CD4-positive, alpha-beta T cell (primary cell): ENCODE data around the gene FIBCD1. TPM values are rescaled to one million over a fixed set of nuclear protein-coding genes. Genes with fewer than 3 reads are reported as not detected.

Experiments
- ATAC-seq: fragments of 200-7000 bp; cut with Tn5 transposase; one replicate; pipeline ENCODE4 v1.10.0; 2022; ENCODE audit warnings: mild to moderate bottlenecking; ENCODE audit not compliant: poor library complexity
- CTCF ChIA-PET: fragments of 350-600 bp; sonication (Branson Sonifier 250); formaldehyde crosslinking; loops from one replicate; lab custom pipeline; 2021; ENCODE audit warnings: antibody characterized with exemption, inconsistent platforms; lab: Charles Lee
- POLR2A ChIA-PET: fragments of 350-600 bp; sonication (Branson Sonifier 250); formaldehyde crosslinking; loops from one replicate; lab custom pipeline; 2021; ENCODE audit warnings: antibody characterized with exemption, inconsistent platforms; lab: Charles Lee
- DNase-seq, 14 experiments: peaks; one replicate each; pipeline ENCODE4 v3.0.0-alpha.2; 2013 to 2020; ENCODE audit warnings: mixed read lengths in 2 of 14
- H3K27ac ChIP-seq, 2 donors: one replicate each; pipeline versions ENCODE4 v1.5.1 to v1.7.0; 2013; ENCODE audit warnings: low read length in 2 of 2, low read depth in 1 of 2, mild to moderate bottlenecking in 1 of 2
- H3K27me3 ChIP-seq, 2 experiments: 1 replicate in 1 of 2; 2 replicates in 1 of 2; pipeline versions ENCODE4 v1.6.1 to v1.7.0; 2013; ENCODE audit warnings: low read length in 2 of 2, control low read depth in 1 of 2, mild to moderate bottlenecking in 1 of 2, moderate library complexity in 1 of 2; ENCODE audit not compliant: insufficient read depth in 2 of 2, control insufficient read depth in 1 of 2
- H3K36me3 ChIP-seq: one replicate; pipeline ENCODE4 v1.6.1; 2013; ENCODE audit warnings: low read length, control low read depth; ENCODE audit not compliant: insufficient read depth
- H3K4me1 ChIP-seq: one replicate; pipeline ENCODE4 v1.6.1; 2013; ENCODE audit warnings: low read length, control low read depth; ENCODE audit not compliant: insufficient read depth
- H3K4me3 ChIP-seq: one replicate; pipeline ENCODE4 v1.5.1; 2013; ENCODE audit warnings: mild to moderate bottlenecking, low read length, moderate library complexity
- H3K9me3 ChIP-seq, 2 experiments: 1 replicate in 1 of 2; 2 replicates in 1 of 2; pipeline versions ENCODE4 v1.6.1 to v1.7.0; 2013; ENCODE audit warnings: low read length in 2 of 2, mild to moderate bottlenecking in 2 of 2, control low read depth in 1 of 2, moderate library complexity in 1 of 2; ENCODE audit not compliant: control insufficient read depth in 1 of 2, insufficient read depth in 1 of 2
- H3K27ac Mint-ChIP-seq: one replicate; pipeline ENCODE4 v1.8.0; 2020; ENCODE audit warnings: mixed read lengths
- H3K27me3 Mint-ChIP-seq: one replicate; pipeline ENCODE4 v1.8.0; 2021; ENCODE audit warnings: mixed read lengths
- H3K36me3 Mint-ChIP-seq: one replicate; pipeline ENCODE4 v1.8.0; 2021; ENCODE audit warnings: low read depth, mixed read lengths
- H3K4me1 Mint-ChIP-seq: one replicate; pipeline ENCODE4 v1.8.0; 2021; ENCODE audit warnings: low read depth, mixed read lengths
- H3K4me3 Mint-ChIP-seq: one replicate; pipeline ENCODE4 v1.8.0; 2020; ENCODE audit warnings: mild to moderate bottlenecking, mixed read lengths
- H3K9me3 Mint-ChIP-seq: one replicate; pipeline ENCODE4 v1.8.0; 2020; ENCODE audit warnings: mixed read lengths
- intact Hi-C, 2 experiments: fragments of 100-400 bp; cut with DNase I in 1 of 2; cut with micrococcal nuclease in 1 of 2; formaldehyde crosslinking; loops; one replicate each; pipeline versions ENCODE4 v1.15.1 to v1.9.0; 2023 to 2025; cut with DNase I, micrococcal nuclease
- total RNA-seq, 174 experiments: library from RNA in 2 of 174; stranded (reverse) in 2 of 174; gene quantifications; one replicate each; pipeline ENCODE4 v1.2.3 and lab custom pipeline; 2021 to 2026
- TF ChIP-seq, protein P1 (sequence below): fragments of 200-600 bp; IDR thresholded peaks from one replicate; pipeline ENCODE4 v1.8.0; 2022; ENCODE audit warnings: antibody characterized with exemption, mild to moderate bottlenecking

FIBCD1 gene
- total RNA-seq, 2 experiments from 2014 or later: not detected

DNA sequence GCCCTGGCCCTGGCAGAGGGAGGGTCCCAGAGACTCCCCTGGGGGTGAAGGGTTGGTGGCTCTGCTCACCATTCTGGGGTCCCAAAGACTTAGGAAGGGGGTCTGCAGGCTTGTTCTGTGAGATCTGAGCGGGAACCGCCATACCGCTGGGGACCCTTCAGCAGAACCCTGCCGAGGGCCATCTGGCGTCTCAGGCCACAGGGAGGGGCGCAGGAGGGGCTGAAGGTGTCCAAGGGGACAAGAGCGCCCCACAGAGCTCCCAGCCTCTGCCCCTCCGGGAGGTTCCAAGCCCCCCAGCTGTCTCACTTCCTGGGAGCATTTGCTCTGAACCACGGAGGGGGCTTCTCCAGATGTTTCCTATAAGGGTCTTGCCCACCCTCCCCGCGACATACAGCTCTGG is 4.8 kb downstream of the FIBCD1 start:
- ATAC-seq (no peak), DNase-seq (no peak)
- no peak overlapping the region for H3K4me3 ChIP-seq
- H3K9me3 Mint-ChIP-seq: no peaks in the 10 kb centered on the region
- H3K4me1 Mint-ChIP-seq: no peaks in the 10 kb centered on the region
- no peak overlapping the region for H3K4me3 Mint-ChIP-seq
- ChIA-PET POLR2A (no interaction called here), CTCF (no interaction called here)
- intact Hi-C loops: no loop called here
- no peak overlapping the region for H3K27ac Mint-ChIP-seq
- no peaks in the 10 kb centered on the region for H3K4me1 ChIP-seq
- no peaks in the 10 kb centered on the region for H3K36me3 ChIP-seq
- H3K27me3 Mint-ChIP-seq: peaks cover 68% of the 10 kb centered on the region
- peaks cover 37 to 65% of the 10 kb centered on the region in 2 experiments for H3K27me3 ChIP-seq
- TF ChIP-seq, protein P1, sequence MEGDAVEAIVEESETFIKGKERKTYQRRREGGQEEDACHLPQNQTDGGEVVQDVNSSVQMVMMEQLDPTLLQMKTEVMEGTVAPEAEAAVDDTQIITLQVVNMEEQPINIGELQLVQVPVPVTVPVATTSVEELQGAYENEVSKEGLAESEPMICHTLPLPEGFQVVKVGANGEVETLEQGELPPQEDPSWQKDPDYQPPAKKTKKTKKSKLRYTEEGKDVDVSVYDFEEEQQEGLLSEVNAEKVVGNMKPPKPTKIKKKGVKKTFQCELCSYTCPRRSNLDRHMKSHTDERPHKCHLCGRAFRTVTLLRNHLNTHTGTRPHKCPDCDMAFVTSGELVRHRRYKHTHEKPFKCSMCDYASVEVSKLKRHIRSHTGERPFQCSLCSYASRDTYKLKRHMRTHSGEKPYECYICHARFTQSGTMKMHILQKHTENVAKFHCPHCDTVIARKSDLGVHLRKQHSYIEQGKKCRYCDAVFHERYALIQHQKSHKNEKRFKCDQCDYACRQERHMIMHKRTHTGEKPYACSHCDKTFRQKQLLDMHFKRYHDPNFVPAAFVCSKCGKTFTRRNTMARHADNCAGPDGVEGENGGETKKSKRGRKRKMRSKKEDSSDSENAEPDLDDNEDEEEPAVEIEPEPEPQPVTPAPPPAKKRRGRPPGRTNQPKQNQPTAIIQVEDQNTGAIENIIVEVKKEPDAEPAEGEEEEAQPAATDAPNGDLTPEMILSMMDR: no peak
- H3K36me3 Mint-ChIP-seq: no peaks in the 10 kb centered on the region
- no peak overlapping the region for H3K27ac ChIP-seq
- peaks cover 0 to 15% of the 10 kb centered on the region in 2 experiments for H3K9me3 ChIP-seq

DNA sequence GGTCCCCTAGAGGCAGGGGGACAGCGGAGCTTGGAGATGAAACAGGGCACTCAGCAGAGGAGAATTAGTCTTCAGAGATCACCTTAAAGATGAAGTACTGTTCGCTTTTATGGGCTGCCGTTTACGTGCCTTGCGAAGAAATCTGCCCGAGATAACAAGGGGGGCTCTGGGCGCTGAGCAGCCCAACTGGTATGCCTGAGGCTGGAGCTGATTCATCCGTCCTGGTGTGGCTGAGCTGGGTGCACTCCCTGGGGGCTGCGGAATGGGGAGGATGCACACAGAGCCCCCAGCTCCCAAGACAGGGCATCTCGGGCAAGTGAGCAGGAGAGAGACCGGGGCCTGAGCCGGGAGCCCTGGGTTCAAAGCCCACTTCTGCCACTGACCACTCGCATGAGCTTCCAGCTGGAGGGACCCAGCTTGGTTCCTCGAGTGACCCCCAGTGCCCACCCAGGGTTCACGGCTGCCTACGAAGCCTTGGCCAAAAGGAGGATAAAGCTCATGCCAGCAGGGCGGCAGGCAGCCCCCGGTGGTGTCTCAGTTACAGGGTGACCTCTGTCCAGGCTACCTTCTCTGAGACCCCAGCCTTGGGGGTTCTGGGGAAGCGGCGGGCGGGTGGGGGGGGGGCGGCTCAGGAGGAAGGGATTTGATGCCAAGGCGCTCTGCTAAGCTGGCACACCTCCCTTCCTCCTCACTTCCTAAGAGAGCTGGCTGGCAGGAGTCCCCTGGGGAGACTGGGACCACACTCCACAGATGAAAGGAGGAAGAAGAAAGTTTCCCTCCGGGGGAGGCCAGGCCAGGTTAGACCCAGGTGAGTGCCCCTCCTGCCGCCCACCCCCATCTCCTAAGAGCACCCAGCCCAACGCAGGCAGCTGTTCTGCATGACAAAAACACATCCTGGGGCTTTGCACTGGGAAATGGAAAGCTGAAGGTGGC is 5.7 kb downstream of the FIBCD1 start:
- no peaks in the 10 kb centered on the region for H3K4me1 ChIP-seq
- ATAC-seq (no peak), DNase-seq (no peak)
- Mint-ChIP-seq H3K27me3 (peaks cover 64% of the 10 kb centered on the region), H3K4me3 (no peak overlapping the region), H3K27ac (no peak overlapping the region), H3K9me3 (no peaks in the 10 kb centered on the region), H3K36me3 (no peaks in the 10 kb centered on the region), H3K4me1 (no peaks in the 10 kb centered on the region)
- no peak overlapping the region for H3K27ac ChIP-seq
- H3K9me3 ChIP-seq: peaks cover 0 to 15% of the 10 kb centered on the region in 2 experiments
- peaks cover 35 to 60% of the 10 kb centered on the region in 2 experiments for H3K27me3 ChIP-seq
- H3K4me3 ChIP-seq: no peak overlapping the region
- intact Hi-C loops: no loop called here
- H3K36me3 ChIP-seq: no peaks in the 10 kb centered on the region
- POLR2A ChIA-PET: no interaction called here
- CTCF ChIA-PET: no interaction called here
- TF ChIP-seq, protein P1: no peak

DNA sequence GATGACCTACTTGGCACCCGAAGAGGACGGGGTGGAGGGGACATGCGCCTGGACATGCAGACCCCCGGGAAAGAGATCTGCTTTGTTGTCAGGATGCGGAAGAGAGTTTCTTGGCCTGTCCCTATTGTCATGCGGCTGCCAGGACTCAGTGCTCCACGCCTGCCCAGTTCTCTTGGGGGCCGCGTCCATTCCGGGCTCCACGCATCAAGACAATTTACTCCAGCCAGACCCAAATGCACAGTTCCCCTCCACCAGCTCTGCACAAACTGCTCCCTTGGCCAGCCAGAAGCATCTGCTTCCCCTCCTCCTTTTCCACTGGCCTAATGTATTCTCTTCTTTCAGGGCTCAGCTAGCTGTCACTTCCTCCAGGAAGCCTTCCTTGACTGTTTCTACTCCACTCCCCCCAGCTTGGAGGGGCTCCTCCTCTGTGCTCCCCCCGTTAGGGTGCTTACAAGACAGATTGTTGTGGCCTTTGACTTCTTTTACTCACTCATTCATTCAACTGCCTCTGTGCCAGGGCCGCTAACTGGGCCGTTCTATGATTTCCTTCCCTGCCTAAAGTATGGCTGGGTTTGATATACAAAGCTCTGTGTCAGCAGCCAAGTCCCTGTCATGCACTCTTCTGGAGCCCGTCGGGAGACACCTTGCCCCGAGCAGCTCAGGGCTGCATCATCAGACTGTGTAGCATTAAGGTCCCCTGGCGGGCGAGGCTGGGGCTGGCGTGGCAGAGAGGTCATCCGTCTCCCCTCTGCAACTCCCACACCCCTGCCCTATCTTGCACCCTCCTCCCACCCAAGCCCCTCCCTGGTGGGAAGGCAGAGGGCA is 6.6 kb downstream of the FIBCD1 start:
- no peak overlapping the region for H3K27ac Mint-ChIP-seq
- H3K36me3 Mint-ChIP-seq: no peaks in the 10 kb centered on the region
- CTCF ChIA-PET: no interaction called here
- H3K27me3 Mint-ChIP-seq: peaks cover 60% of the 10 kb centered on the region
- TF ChIP-seq, protein P1: no peak
- intact Hi-C loops: no loop called here
- no peak overlapping the region for H3K27ac ChIP-seq
- H3K36me3 ChIP-seq: no peaks in the 10 kb centered on the region
- no peaks in the 10 kb centered on the region for H3K4me1 Mint-ChIP-seq
- H3K9me3 ChIP-seq: peaks cover 0 to 15% of the 10 kb centered on the region in 2 experiments
- no peaks in the 10 kb centered on the region for H3K9me3 Mint-ChIP-seq
- H3K4me1 ChIP-seq: no peaks in the 10 kb centered on the region
- no peak overlapping the region for H3K4me3 ChIP-seq
- H3K4me3 Mint-ChIP-seq: no peak overlapping the region
- DNase-seq: no peak
- no peak for ATAC-seq
- POLR2A ChIA-PET: no interaction called here
- H3K27me3 ChIP-seq: peaks cover 30 to 51% of the 10 kb centered on the region in 2 experiments
